ENCODE results near the gene PLLP. TPM values are rescaled to one million over a fixed set of nuclear protein-coding genes. Genes with fewer than 3 reads are reported as not detected.

PLLP gene
- total and polyA plus RNA-seq, 2 donors: 2.5 to 9.5 TPM

DNA sequence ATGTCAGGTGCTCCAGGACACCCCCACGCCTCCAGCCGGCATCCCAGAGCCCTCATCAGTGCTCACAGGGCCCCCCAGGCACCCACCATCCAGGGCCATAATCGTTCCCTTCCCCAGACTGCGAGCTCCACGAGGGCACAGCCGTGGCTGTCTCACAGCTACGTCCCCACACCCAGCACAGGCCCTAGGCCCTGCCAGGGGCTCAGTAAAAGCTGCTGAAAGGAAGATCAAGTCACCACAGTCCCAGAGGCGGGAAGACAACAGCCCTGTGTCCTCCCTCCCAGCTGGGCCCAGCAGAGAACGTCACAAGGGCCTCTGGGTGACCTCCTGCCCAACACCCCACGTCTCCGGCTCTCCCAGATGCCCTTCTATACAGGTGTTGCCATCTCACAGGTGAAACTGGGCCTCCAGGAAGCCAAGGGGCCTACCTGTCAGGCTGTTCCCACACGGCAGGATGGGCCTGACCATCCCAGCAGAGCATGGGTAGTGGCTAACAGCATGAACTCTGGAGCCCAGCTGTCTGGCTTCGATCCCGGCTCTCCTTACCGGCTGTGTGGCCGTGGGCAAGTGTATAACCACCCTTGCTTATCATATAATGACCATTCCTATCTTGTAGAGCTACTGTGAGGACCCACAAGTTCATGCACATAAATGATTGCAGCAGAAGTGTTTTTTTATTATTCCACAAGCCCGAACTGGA is 21.5 kb downstream of the PLLP start:
- Histone ChIP-seq H3K4me3 (ENCODE audit: low read depth, low read length) (no peak overlapping the region), H3K27ac (ENCODE audit: low read depth) (peak overlapping the region; percentile 26), H3K36me3 (ENCODE audit: insufficient read depth) (no peaks in the 10 kb centered on the region), H3K4me1 (ENCODE audit: insufficient read depth) (no peaks in the 10 kb centered on the region)
- no peak for DNase-seq (ENCODE audit: extremely low spot score)
- WGBS: 80% methylated on average over 17 of the region's 17 CpGs

DNA sequence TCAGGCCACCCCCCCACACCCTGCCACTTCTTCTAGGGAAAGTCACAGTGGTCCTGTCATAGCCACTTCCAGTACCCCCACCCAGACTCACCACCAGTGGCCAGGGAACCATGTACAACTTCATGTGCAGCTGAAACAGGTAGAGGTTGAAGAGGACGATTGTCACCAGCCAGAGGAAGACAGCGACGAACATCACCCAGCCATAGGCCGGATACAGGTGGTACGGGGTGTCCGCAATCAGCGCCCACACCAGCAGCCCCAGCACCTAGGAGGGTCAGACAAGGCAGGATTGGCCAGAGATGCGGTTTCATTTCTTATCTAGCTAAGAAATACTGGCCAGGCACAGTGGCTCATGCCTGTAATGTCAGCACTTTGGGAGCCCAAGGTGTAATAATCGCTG is 22.7 kb downstream of the PLLP start:
- H3K4me1 ChIP-seq (ENCODE audit: insufficient read depth): no peaks in the 10 kb centered on the region
- 95% methylated on average over 9 of the region's 9 CpGs for WGBS

DNA sequence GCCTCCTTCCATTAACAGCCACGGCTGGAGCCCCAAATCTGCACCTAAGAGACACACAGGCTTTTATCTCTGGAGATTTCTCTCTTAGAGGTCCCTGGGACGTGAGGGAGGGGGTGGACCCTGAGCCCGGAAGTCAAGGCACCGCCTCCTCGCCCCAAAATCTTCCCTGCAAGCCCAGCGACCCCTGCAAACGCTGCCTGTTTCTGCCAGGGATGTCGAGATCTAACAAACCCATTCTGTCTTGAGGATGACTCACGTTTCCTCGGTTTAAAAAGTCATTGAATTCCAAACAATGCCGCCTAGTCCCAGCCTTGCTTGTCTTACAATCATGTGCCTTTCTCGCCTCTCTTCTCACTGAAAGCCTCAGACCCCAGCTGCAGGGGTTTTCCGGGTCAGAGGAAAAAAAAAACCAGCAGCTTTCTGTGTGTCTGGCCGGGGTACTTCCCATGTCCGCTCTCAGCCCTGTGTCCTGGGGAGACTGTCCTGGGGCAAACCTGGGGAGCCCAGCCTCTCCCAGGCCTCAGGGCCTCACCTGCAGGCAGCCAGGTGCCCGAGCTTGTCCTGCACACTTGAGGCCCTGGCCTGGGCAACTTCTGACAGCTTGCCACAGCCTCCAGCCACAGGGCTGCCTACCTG is 24.1 kb downstream of the PLLP start:
- Histone ChIP-seq H3K4me3 (ENCODE audit: low read depth, low read length) (no peak overlapping the region), H3K4me1 (ENCODE audit: insufficient read depth) (no peaks in the 10 kb centered on the region), H3K27ac (ENCODE audit: low read depth) (no peak overlapping the region), H3K36me3 (ENCODE audit: insufficient read depth) (no peaks in the 10 kb centered on the region)
- WGBS: 21% methylated on average over 16 of the region's 16 CpGs
- DNase-seq (ENCODE audit: extremely low spot score): no peak

More for the DNA sequence above, 22.7 kb downstream of the PLLP start:
- H3K27ac ChIP-seq (ENCODE audit: low read depth): no peak overlapping the region
- DNase-seq (ENCODE audit: extremely low spot score): no peak
- H3K4me3 ChIP-seq (ENCODE audit: low read depth, low read length): no peak overlapping the region
- H3K36me3 ChIP-seq (ENCODE audit: insufficient read depth): no peaks in the 10 kb centered on the region

- DNase-seq (ENCODE audit: extremely low spot score): no peak
- Histone ChIP-seq H3K4me3 (ENCODE audit: low read depth, low read length) (no peak overlapping the region), H3K4me1 (ENCODE audit: insufficient read depth) (no peaks in the 10 kb centered on the region), H3K27ac (ENCODE audit: low read depth) (no peak overlapping the region), H3K36me3 (ENCODE audit: insufficient read depth) (no peaks in the 10 kb centered on the region)
- WGBS: 95% methylated on average over 1 of the region's 1 CpG
Observed at GRCh38 chr16:57258910-57259475, 25.5 kb downstream of the PLLP start.

DNA sequence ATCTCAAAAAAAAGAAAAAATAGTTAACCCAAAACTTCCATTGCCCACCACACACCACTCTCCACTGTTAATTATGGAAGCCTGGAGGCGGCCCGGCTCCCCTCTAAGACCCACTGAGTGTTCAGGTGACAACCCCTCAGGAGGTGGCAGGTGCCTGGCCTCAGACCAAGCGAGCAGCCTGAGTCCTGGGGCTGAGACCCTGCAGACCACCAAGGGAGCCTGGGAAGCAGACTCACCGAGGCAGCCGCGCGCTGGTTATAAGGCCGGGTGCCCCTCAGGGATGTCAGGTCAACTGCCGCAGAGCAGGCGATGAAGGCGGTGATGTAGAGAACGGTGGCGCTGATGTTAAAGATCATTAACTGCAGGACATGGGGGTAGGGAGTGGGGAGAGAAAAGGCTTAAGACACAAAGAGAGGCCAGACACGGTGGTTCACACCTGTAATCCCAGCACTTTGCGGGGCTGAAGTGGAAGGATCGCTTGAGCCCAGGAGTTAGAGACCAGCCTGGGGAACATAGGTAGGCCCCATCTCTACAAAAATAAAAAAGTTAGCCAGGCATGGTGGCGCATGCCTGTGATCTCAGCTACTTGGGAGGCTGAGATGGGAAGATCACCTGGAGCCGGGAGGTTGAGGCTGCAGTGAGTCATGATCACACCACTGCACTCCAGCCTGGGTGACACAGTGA is 26.1 kb downstream of the PLLP start:
- H3K27ac ChIP-seq (ENCODE audit: low read depth): no peak overlapping the region
- H3K4me1 ChIP-seq (ENCODE audit: insufficient read depth): no peaks in the 10 kb centered on the region
- DNase-seq (ENCODE audit: extremely low spot score): no peak
- H3K36me3 ChIP-seq (ENCODE audit: insufficient read depth): no peaks in the 10 kb centered on the region
- 94% methylated on average over 18 of the region's 18 CpGs for WGBS
- no peak overlapping the region for H3K4me3 ChIP-seq (ENCODE audit: low read depth, low read length)

DNA sequence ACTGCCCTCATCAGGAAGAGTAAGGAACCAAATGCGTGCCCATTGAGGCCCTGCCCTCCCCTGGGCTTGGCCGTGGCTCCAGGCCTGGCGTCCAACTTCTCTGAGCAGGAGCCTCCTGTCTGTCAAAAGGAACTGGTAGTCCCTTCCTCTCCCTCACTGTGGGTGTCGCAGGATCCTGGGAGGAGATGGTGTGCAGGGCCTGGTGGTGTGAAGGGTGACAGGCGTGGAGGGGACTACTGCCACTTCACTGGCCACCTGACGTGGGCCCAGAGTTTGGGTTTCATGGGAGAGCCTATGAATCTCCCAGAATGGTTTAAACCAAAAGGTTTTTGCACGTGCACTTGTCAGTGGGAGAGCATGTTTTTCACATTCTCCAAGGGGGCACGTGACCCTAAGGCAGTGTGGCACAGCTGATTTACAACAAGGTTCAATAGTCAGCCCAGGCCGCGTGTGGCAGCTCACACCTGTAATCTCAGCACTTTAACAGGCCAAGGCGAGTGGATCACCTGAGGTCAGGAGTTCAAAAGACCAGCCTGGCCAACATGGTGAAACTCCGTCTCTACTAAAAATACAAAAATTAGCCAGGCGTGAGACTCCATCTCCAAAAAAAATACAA is 26.9 kb downstream of the PLLP start:
- no peaks in the 10 kb centered on the region for H3K36me3 ChIP-seq (ENCODE audit: insufficient read depth)
- 90% methylated on average over 13 of the region's 13 CpGs for WGBS
- DNase-seq (ENCODE audit: extremely low spot score): no peak

DNA sequence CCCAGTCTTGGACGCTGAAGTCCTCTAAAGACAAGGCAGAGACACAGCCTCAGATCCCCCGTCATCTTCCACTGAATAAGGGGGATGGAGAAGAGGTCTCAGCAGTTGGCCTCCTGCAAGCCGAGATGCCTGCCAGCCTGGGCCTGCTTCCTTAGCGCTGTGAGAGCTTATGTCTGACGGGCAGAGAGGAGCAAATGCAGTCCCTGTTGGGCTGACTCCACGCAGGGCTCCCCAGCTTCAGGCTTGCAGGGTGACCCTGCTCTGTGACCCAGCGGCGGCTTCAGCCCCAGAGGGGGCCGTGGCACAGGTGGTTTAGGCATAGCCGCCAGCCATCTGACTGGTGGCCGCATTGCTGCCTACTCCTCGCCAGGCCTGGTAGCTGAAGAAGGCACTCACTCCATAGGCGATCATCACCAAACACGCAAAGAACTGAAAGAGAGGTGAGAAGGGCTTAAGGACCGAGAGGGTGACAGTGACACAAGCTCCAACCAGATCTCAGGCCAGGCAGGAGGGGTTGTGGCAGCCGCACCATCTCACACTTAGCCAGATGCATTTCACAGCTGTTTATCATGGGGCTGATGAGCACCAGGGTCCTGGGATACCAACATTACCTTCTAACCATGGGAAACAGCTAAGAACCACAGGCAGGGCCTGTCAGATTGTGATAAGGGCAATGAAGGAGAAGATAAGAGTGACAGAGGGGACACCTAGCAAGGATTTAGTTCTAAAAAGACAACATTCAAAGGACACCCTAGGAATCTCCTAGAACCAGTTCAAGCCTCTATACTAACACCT is 27.7 kb downstream of the PLLP start:
- Histone ChIP-seq H3K36me3 (ENCODE audit: insufficient read depth) (no peaks in the 10 kb centered on the region), H3K4me1 (ENCODE audit: insufficient read depth) (no peaks in the 10 kb centered on the region), H3K27ac (ENCODE audit: low read depth) (no peak overlapping the region), H3K4me3 (ENCODE audit: low read depth, low read length) (no peak overlapping the region)
- DNase-seq (ENCODE audit: extremely low spot score): no peak
- 89% methylated on average over 16 of the region's 16 CpGs for WGBS

More for the DNA sequence above, 26.9 kb downstream of the PLLP start:
- no peak overlapping the region for H3K27ac ChIP-seq (ENCODE audit: low read depth)
- H3K4me3 ChIP-seq (ENCODE audit: low read depth, low read length): no peak overlapping the region
- no peaks in the 10 kb centered on the region for H3K4me1 ChIP-seq (ENCODE audit: insufficient read depth)

DNA sequence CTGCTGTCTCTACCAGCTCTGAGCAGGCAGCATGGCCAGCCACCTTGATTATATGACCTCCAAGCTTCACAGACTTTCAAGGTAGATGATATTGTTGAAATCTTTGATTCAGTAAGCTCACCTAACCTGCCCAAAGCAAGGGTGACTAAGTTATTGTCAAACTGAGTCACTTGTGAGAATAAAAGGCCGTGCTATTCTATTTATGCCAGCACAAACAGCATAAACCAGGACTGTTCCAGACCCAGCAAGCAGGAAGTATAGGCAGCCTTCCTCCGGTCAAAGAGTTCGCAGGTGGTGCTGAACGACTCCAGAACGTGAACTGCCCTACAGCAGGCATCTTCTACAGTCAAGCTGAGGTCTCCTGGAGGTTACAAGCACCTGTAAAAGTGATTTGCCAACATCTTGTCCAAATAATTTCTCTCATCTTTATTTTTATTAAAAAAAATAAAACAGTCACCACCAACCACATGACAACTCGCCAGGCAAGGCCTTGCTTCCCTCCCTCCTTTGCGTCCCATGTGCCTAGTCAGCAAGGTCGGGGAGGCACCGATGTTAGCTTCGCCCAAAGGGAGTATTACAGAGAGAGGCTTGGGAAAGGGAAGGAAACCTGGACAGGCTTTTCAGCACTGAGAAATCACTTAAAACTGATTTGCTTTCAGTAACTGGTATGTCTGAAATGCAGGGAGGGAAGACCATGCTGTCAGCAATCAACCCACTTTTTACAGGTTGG is 28.6 kb downstream of the PLLP start:
- H3K36me3 ChIP-seq (ENCODE audit: insufficient read depth): no peaks in the 10 kb centered on the region
- DNase-seq (ENCODE audit: extremely low spot score): no peak
- no peaks in the 10 kb centered on the region for H3K4me1 ChIP-seq (ENCODE audit: insufficient read depth)
- H3K4me3 ChIP-seq (ENCODE audit: low read depth, low read length): no peak overlapping the region
- WGBS: 86% methylated on average over 10 of the region's 10 CpGs
- H3K27ac ChIP-seq (ENCODE audit: low read depth): no peak overlapping the region

GRCh38 chr16:57253466-57253865 is 31.0 kb downstream of the PLLP start:
- Histone ChIP-seq H3K36me3 (ENCODE audit: insufficient read depth) (peaks cover 2% of the 10 kb centered on the region), H3K27ac (ENCODE audit: low read depth) (no peak overlapping the region), H3K4me1 (ENCODE audit: insufficient read depth) (no peaks in the 10 kb centered on the region), H3K4me3 (ENCODE audit: low read depth, low read length) (no peak overlapping the region)
- WGBS: 100% methylated on average over 1 of the region's 1 CpG
- no peak for DNase-seq (ENCODE audit: extremely low spot score)

GRCh38 chr16:57252148-57252721 is 32.2 kb downstream of the PLLP start:
- no peak overlapping the region for H3K4me3 ChIP-seq (ENCODE audit: low read depth, low read length)
- peaks cover 2% of the 10 kb centered on the region for H3K36me3 ChIP-seq (ENCODE audit: insufficient read depth)
- no peak for DNase-seq (ENCODE audit: extremely low spot score)
- no peak overlapping the region for H3K27ac ChIP-seq (ENCODE audit: low read depth)
- H3K4me1 ChIP-seq (ENCODE audit: insufficient read depth): no peaks in the 10 kb centered on the region
- 92% methylated on average over 6 of the region's 6 CpGs for WGBS

DNA sequence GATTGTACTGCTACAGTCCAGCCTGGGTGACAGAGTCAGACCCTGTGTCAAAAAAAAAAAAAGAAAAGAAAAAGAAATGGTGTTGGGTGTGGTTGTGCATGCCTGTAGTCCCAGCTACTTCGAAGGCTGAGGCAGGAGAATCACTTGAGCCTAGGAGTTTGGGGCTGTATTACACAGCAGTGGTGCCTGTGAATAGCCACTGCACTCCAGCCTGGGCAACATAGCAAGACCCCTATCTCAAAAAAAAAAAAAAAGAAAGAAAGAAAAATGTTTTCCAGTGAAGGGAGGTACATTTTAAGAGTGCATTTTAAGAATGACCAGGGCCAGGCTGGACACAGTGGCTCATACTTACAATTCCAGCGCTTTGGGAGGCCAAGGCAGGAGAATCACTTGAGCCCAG is 33.1 kb downstream of the PLLP start:
- peaks cover 4% of the 10 kb centered on the region for H3K36me3 ChIP-seq (ENCODE audit: insufficient read depth)
- H3K4me1 ChIP-seq (ENCODE audit: insufficient read depth): no peaks in the 10 kb centered on the region
- DNase-seq (ENCODE audit: extremely low spot score): no peak
- H3K4me3 ChIP-seq (ENCODE audit: low read depth, low read length): no peak overlapping the region
- H3K27ac ChIP-seq (ENCODE audit: low read depth): no peak overlapping the region
- 97% methylated on average over 2 of the region's 2 CpGs for WGBS

DNA sequence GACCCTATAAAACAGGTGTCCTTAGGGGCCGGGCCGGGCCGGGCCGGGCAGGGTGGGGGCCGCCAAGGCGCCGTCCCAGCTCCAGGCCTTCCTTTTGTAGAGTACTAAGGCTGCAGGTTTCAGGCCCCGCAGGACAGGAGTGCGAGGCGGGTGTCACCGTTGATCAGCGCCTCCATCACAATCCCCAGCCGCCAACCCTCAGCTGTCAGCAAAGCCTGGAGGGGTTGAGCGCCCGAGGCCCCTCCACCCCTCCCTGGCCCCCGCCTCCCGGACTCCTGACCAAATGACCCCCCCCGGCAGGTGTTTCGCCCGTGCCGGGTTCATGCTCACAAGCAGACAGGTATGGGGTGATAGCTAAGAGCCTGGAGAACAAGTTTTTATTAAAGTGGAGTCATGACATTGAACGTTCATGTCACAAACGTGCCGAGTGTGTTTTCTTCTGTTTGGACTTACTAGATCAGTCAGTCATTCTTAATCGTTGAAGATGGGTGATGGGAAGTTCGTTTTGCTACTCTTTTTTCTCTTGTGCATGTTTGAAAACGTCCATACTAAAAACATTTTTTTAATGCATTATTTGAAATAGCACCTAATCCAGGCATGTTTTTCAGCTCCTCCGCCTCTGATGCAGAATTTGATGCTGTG is 38.9 kb downstream of the PLLP start:
- Histone ChIP-seq H3K4me1 (ENCODE audit: insufficient read depth) (no peaks in the 10 kb centered on the region), H3K4me3 (ENCODE audit: low read depth, low read length) (peak overlapping the region; percentile 86), H3K36me3 (ENCODE audit: insufficient read depth) (peaks cover 4% of the 10 kb centered on the region), H3K27ac (ENCODE audit: low read depth) (peak overlapping the region; percentile 86)
- WGBS: 4% methylated on average over 28 of the region's 28 CpGs
- DNase-seq (ENCODE audit: extremely low spot score): no peak
